GM23248 (cell line): Measurements from ENCODE around the gene TET3.

ENCODE experiments used
- EZH2 ChIP-seq: fragments of 200-600 bp; sonication (generic); IDR thresholded peaks from 2 replicates; pipeline ENCODE4 v1.6.1; 2018; ENCODE audit warnings: antibody characterized with exemption, mild to moderate bottlenecking; ENCODE audit not compliant: insufficient read depth, poor library complexity, severe bottlenecking
- EZH2phosphoT487 ChIP-seq: fragments of 200-600 bp; sonication (generic); IDR thresholded peaks from 2 replicates; pipeline ENCODE4 v1.6.1; 2018; ENCODE audit warnings: antibody characterized with exemption, moderate library complexity, mild to moderate bottlenecking, low read depth; ENCODE audit not compliant: insufficient read depth

GRCh38 chr2:73987948-73988700, 3.4 kb downstream of the TET3 start:
- TF ChIP-seq EZH2 (no peak), EZH2phosphoT487 (no peak)
